GM12873 (cell line): ENCODE data around the gene DNAAF1.

Experiments
- CTCF ChIP-seq: IDR thresholded peaks from 2 replicates; pipeline ENCODE4 v1.5.1; 2012; ENCODE audit warnings: low read depth, mild to moderate bottlenecking, moderate library complexity, low read length, control low read depth; ENCODE audit not compliant: insufficient read depth; ENCODE audit errors: missing control alignments

The DNAAF1 gene

GRCh38 chr16:84139628-84140258 is 5.4 kb upstream of the DNAAF1 start:
- no peak for TF ChIP-seq CTCF

GRCh38 chr16:84141143-84141670 is 3.9 kb upstream of the DNAAF1 start:
- TF ChIP-seq CTCF, result peak; percentile 39

GRCh38 chr16:84143081-84143480 is 2.0 kb upstream of the DNAAF1 start:
- TF ChIP-seq CTCF, result no peak

- no peak for TF ChIP-seq CTCF
Measured at GRCh38 chr16:84143784-84144199, 1.3 kb upstream of the DNAAF1 start.

- peak; percentile 33 for TF ChIP-seq CTCF
Measured at GRCh38 chr16:84144209-84144858, 774 bp upstream of the DNAAF1 start.

- no peak for TF ChIP-seq CTCF
Measured at GRCh38 chr16:84150926-84151325, 5.8 kb downstream of the DNAAF1 start.

- TF ChIP-seq CTCF, result no peak
Measured at GRCh38 chr16:84153660-84154214, 8.6 kb downstream of the DNAAF1 start.
